A549 (cell line): ENCODE results near the gene TRIM15. TPM values are rescaled to one million over a fixed set of nuclear protein-coding genes. Genes with fewer than 3 reads are reported as not detected.

Source experiments
- ATAC-seq, 2 experiments: fragments of 200-7000 bp in 1 of 2; fragments of >200 bp in 1 of 2; cut with Nextera tagmentation in 1 of 2; cut with Tn5 transposase in 1 of 2; 3 replicates each; pipeline versions ENCODE4 v1.8.0 to v1.9.1; 2018 to 2020; ENCODE audit warnings: mild to moderate bottlenecking in 1 of 2, moderate library complexity in 1 of 2
- CTCF ChIA-PET: fragments of 300-600 bp; sonication (Branson Sonifier 250); formaldehyde crosslinking; extraction: SDS; loops from one replicate; lab custom pipeline; 2021; ENCODE audit warnings: antibody characterized with exemption, inconsistent platforms; lab: Yijun Ruan, JAX
- POLR2A ChIA-PET: fragments of 350-600 bp; formaldehyde crosslinking; extraction: SDS; loops from one replicate; lab custom pipeline; 2021; ENCODE audit warnings: antibody characterized with exemption, inconsistent platforms; lab: Yijun Ruan, JAX
- DNase-seq, 2 experiments: peaks; one replicate each; pipeline versions ENCODE4 v3.0.0 to v3.0.0-alpha.2; 2011 to 2016; ENCODE audit warnings: low read depth in 1 of 2, low spot score in 1 of 2
- FAIRE-seq: peaks from 2 replicates; lab custom pipeline; 2011; peaks lifted over from hg19 to GRCh38; lab: Jason Lieb, UNC
- H3K27ac ChIP-seq, 2 experiments: fragments of >200 bp; sonication (Bioruptor Twin); formaldehyde crosslinking; 3 replicates each; pipeline ENCODE4 v1.5.1; 2016 to 2017
- H3K4me1 ChIP-seq: fragments of >200 bp; sonication (Bioruptor Twin); formaldehyde crosslinking; 3 replicates; pipeline ENCODE4 v1.6.1; 2016
- H3K4me2 ChIP-seq: fragments of >200 bp; sonication (Bioruptor Twin); formaldehyde crosslinking; 3 replicates; pipeline ENCODE4 v1.6.1; 2016
- H3K4me3 ChIP-seq: fragments of >200 bp; sonication (Bioruptor Twin); formaldehyde crosslinking; 3 replicates; pipeline ENCODE4 v1.5.1; 2016
- H3K9me3 ChIP-seq: fragments of >200 bp; sonication (Bioruptor Twin); formaldehyde crosslinking; 3 replicates; pipeline ENCODE4 v1.6.1; 2016
- BHLHE40 ChIP-seq: IDR thresholded peaks from 2 replicates; pipeline ENCODE4 v1.6.1; 2012; ENCODE audit warnings: low read depth, low read length, inconsistent platforms
- CHD4 ChIP-seq: fragments of 200-600 bp; sonication (generic); IDR thresholded peaks from 2 replicates; pipeline ENCODE4 v1.6.1; 2016; ENCODE audit warnings: antibody characterized with exemption, mild to moderate bottlenecking, borderline replicate concordance
- EHF ChIP-seq: fragments of 250-450 bp; sonication (Bioruptor Pico); IDR thresholded peaks from 2 replicates; pipeline ENCODE4 v1.5.0; 2020; ENCODE audit warnings: mild to moderate bottlenecking
- EP300 ChIP-seq, 2 experiments: fragments of >200 bp; sonication (Bioruptor Twin); formaldehyde crosslinking; IDR thresholded peaks; 2 replicates in 1 of 2; 3 replicates in 1 of 2; pipeline ENCODE4 v1.6.1; 2016 to 2017
- HDAC2 ChIP-seq: fragments of 200-600 bp; sonication (generic); IDR thresholded peaks from 2 replicates; pipeline ENCODE4 v1.6.1; 2016
- HOXA7 ChIP-seq: fragments of 250-450 bp; sonication (Bioruptor Pico); IDR thresholded peaks from 2 replicates; pipeline ENCODE4 v1.5.0; 2020; ENCODE audit warnings: mild to moderate bottlenecking, moderate library complexity
- JUN ChIP-seq, 2 experiments: fragments of >200 bp; sonication (Bioruptor Twin); formaldehyde crosslinking; IDR thresholded peaks; 2 replicates in 1 of 2; 3 replicates in 1 of 2; pipeline ENCODE4 v1.6.1; 2016 to 2017
- KDM1A ChIP-seq: fragments of 200-600 bp; sonication (generic); IDR thresholded peaks from 2 replicates; pipeline ENCODE4 v1.6.1; 2016; ENCODE audit warnings: low read depth, mild to moderate bottlenecking
- MAZ ChIP-seq: fragments of 150-350 bp; IDR thresholded peaks from 2 replicates; pipeline ENCODE4 v1.6.1; 2014; ENCODE audit warnings: antibody characterized with exemption, low read depth, low read length, borderline replicate concordance
- MYC ChIP-seq: IDR thresholded peaks from 2 replicates; pipeline ENCODE4 v1.6.1; 2012; ENCODE audit warnings: mild to moderate bottlenecking, inconsistent platforms, low read length, improper control_type of control experiment, borderline replicate concordance
- NFE2L2 ChIP-seq: fragments of 150-350 bp; conservative IDR thresholded peaks from 2 replicates; pipeline ENCODE4 v1.6.1; 2014; ENCODE audit warnings: low read length
- PHF8 ChIP-seq: fragments of 200-600 bp; sonication (generic); IDR thresholded peaks from 2 replicates; pipeline ENCODE4 v1.6.1; 2016; ENCODE audit warnings: low read depth, mild to moderate bottlenecking, antibody characterized with exemption, moderate library complexity, borderline replicate concordance
- POLR2A ChIP-seq: IDR thresholded peaks from 2 replicates; pipeline ENCODE4 v1.6.1; 2012; ENCODE audit warnings: mild to moderate bottlenecking, low read length
- RAD21 ChIP-seq, 2 experiments: fragments of >200 bp in 1 of 2; sonication (Bioruptor Twin) in 1 of 2; formaldehyde crosslinking in 1 of 2; IDR thresholded peaks in 1 of 2; conservative IDR thresholded peaks in 1 of 2; 2 replicates in 1 of 2; 3 replicates in 1 of 2; pipeline ENCODE4 v1.6.1; 2012 to 2018; ENCODE audit warnings: inconsistent platforms in 1 of 2
- SMC3 ChIP-seq: fragments of >200 bp; sonication (Bioruptor Twin); formaldehyde crosslinking; IDR thresholded peaks from 3 replicates; pipeline ENCODE4 v1.6.1; 2018; ENCODE audit warnings: inconsistent platforms
- SREBF2 ChIP-seq: fragments of 450-650 bp; IDR thresholded peaks from 2 replicates; pipeline ENCODE4 v1.6.1; 2014; ENCODE audit warnings: mild to moderate bottlenecking, moderate library complexity
- TP53 ChIP-seq: fragments of 250-450 bp; sonication (Bioruptor Pico); IDR thresholded peaks from 2 replicates; pipeline ENCODE4 v1.5.0; 2021; ENCODE audit warnings: mild to moderate bottlenecking, moderate library complexity
- ZC3H11A ChIP-seq: fragments of 450-650 bp; IDR thresholded peaks from 2 replicates; pipeline ENCODE4 v1.6.1; 2014; ENCODE audit warnings: antibody characterized with exemption, mild to moderate bottlenecking
- ZFP36 ChIP-seq: fragments of 450-650 bp; IDR thresholded peaks from 2 replicates; pipeline ENCODE4 v1.6.1; 2014; ENCODE audit warnings: borderline replicate concordance; ENCODE audit not compliant: partially characterized antibody
- ZSCAN20 ChIP-seq: fragments of 250-450 bp; sonication (Bioruptor Pico); IDR thresholded peaks from 2 replicates; pipeline ENCODE4 v1.8.0; 2022; ENCODE audit warnings: mild to moderate bottlenecking, moderate library complexity
- WGBS: methylation state at CpG from one replicate; pipeline ENCODE4 v1.1.6; 2017; ENCODE audit errors: missing lambda C conversion rate; 5-methylcytosine and 5-hydroxymethylcytosine counted together
- polyA plus RNA-seq, 4 experiments: library from polyadenylated mRNA; depleted of rRNA in 3 of 4; stranded (reverse); fragments of >200 nt; fragmentation: RNase III in 1 of 4; extraction: RNeasy Plus Mini Kit Qiagen cat#74134 plus additional on column Dnase treatment in 1 of 4; gene quantifications; 2 replicates in 3 of 4; 3 replicates in 1 of 4; pipeline ENCODE4 v1.2.3, GENCODE V29; 2011 to 2017
- TF ChIP-seq, protein P1 (sequence below): fragments of 250-450 bp; sonication (Bioruptor Pico); IDR thresholded peaks from 2 replicates; pipeline ENCODE4 v1.5.0; 2021; ENCODE audit warnings: mild to moderate bottlenecking, moderate library complexity, borderline replicate concordance
- TF ChIP-seq, protein P2 (sequence below): fragments of 450-650 bp; IDR thresholded peaks from 2 replicates; pipeline ENCODE4 v1.6.1; 2014; ENCODE audit warnings: antibody characterized with exemption

TRIM15 gene
- polyA plus RNA-seq, 2 of the 4 experiments (the other 2 are of a cell fraction): 0.09 to 0.37 TPM

DNA sequence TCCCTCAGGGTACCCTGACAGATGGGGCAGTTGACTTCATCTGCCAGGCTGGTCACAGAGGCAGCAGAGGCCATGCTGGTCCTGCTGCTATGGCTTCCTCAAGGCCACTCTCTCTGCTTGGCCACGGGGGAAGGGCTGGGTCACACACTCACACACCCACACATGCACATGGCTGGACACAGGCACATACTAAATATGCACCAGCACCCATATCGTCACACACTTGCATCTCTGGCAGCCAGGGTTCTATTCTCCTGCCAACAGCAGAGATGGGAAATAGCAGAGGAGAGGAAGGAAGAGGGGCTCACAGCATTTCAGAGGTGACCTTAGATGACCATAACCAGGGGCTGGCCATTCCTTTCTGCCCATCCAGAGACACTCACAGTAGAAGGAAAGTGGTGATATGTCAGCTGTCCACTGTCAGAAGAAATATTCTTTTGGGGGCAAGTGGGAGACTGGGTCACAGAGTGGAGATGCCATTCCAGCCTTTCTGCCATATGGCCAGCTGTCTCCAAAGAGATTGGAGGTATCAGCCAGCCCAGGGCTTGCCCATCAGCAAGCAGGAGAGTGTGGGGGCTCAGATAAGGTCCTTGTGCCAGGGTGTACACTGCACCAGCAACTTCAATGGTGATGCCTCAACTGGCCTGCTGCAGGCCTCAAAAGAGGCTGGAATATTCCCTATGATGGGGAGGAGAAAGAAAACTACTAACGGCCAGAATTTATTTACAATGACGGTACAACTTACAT, 2.4 kb upstream of the TRIM15 start, which contains the start of gene TRIM10 (continued):
- TF ChIP-seq SMC3: no peak

DNA sequence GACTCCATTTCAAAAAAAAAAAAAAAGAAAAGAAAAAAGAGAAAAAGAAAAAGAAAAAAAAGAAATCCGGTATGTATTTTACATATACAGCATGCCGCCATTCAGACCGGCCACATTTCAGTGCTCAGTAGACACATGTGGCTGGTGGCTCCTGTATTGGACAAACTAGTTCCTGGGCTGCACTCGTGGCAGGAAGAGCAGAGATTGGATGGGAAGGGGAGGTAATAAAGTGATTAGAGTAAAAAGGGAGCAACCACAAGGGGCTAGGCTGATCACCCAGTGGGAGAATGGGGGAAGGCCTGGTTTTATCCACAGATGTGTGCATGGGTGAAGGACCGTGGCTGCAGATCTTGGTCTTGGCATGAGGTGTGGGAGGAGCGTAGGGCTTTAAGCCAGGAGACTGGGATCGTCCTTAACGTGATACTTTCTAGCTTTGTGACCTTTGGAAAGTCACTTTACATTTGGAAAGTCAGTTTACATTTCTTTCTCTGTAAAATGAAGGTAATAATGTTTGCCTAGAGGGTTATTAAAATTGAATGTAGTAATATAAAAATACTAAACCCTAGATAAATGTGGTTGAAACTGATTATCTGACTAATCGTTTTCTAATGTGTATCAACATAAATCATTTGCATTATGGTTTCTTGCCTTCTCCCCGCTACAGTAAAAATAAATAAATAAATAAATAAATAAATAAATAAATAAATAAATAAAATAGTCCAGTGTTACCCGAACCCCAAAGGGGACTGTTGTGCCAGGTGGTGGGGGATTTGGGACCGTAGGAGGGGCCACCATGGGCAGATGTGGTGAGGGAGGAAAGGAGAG, 869 bp upstream of the TRIM15 start:
- Histone ChIP-seq H3K27ac (peak overlapping the region in 1 of 2 experiments; percentile 52; a peak in 1 of 6 replicates), H3K9me3 (no peaks in the 10 kb centered on the region), H3K4me3 (peak overlapping the region; percentile 33), H3K4me1 (0 out of 3 replicates have a peak, but pooled peaks cover 3% of the 10 kb centered on the region), H3K4me2 (peak overlapping the region; percentile 70)
- ChIA-PET CTCF (interaction anchor here (0.6 kb wide), 1 partner anchor 11 kb away, joined by 3 read pairs; no protein-coding TSS in a partner anchor), POLR2A (no interaction called here)
- WGBS: 55% methylated on average over 12 of the region's 12 CpGs
- DNase-seq (no peak), FAIRE-seq (no peak), ATAC-seq (no peak)
- TF ChIP-seq HDAC2 (no peak), RAD21 (conservative IDR thresholded peaks at IDR 0.05 in 1 of 2, IDR thresholded peaks at IDR 0.05 in 1 of 2) (no peak), MAZ (no peak), ZFP36 (no peak), PHF8 (no peak), ZC3H11A (peak; percentile 66), HOXA7 (CRISPR knock-in tag) (no peak)
- TF ChIP-seq, protein P1, sequence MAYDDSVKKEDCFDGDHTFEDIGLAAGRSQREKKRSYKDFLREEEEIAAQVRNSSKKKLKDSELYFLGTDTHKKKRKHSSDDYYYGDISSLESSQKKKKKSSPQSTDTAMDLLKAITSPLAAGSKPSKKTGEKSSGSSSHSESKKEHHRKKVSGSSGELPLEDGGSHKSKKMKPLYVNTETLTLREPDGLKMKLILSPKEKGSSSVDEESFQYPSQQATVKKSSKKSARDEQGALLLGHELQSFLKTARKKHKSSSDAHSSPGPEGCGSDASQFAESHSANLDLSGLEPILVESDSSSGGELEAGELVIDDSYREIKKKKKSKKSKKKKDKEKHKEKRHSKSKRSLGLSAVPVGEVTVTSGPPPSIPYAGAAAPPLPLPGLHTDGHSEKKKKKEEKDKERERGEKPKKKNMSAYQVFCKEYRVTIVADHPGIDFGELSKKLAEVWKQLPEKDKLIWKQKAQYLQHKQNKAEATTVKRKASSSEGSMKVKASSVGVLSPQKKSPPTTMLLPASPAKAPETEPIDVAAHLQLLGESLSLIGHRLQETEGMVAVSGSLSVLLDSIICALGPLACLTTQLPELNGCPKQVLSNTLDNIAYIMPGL: no peak

DNA sequence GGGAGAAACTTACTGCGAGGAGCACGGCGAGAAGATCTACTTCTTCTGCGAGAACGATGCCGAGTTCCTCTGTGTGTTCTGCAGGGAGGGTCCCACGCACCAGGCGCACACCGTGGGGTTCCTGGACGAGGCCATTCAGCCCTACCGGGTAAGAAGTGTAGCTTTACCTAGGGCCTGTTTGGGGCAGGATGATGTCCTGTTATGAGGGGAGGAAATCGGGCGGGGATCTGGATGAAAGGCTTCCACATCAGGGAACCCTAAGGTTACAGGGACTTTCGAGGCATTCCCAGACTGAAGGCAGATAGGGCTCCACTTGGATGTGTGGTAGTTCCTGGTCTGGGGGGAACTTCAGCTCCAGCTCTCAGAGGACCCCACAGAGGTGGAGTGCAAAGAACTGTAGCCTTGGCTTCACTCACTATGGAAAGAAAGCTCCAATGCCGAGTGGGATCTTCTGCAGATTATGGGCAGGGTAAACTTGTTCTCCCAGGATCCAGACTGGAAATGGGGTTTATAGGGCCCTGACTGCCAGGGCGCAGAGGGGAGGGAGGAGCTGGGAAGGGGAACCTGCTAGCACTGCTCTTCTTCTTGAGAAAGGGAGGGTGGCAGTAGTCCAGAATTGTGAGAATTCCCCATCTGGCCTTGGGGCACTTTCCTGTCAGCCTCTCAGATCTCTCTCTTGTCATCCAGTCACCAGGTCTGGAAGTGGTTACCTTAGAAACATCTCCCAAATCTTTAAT, 740 bp downstream of the TRIM15 start:
- Histone ChIP-seq H3K4me2 (no peak overlapping the region), H3K9me3 (no peaks in the 10 kb centered on the region), H3K27ac (no peak overlapping the region), H3K4me1 (0 out of 3 replicates have a peak, but pooled peaks cover 3% of the 10 kb centered on the region), H3K4me3 (no peak overlapping the region)
- WGBS: 84% methylated on average over 7 of the region's 16 CpGs
- FAIRE-seq: no peak
- CTCF ChIA-PET: interaction anchor here (2.0 kb wide), 1 partner anchor 33 kb away, joined by 9 read pairs; no protein-coding TSS in a partner anchor
- ATAC-seq: no peak; a peak in 1 of 6 replicates
- no peak for DNase-seq
- TF ChIP-seq EP300 (IDR thresholded peaks at IDR 0.05): no peak
- no peak for TF ChIP-seq ZSCAN20
- no peak for TF ChIP-seq MYC
- no peak for TF ChIP-seq TP53 (CRISPR knock-in tag)
- TF ChIP-seq SREBF2: no peak
- TF ChIP-seq, protein P2, sequence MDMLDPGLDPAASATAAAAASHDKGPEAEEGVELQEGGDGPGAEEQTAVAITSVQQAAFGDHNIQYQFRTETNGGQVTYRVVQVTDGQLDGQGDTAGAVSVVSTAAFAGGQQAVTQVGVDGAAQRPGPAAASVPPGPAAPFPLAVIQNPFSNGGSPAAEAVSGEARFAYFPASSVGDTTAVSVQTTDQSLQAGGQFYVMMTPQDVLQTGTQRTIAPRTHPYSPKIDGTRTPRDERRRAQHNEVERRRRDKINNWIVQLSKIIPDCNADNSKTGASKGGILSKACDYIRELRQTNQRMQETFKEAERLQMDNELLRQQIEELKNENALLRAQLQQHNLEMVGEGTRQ: no peak
- TF ChIP-seq RAD21 (conservative IDR thresholded peaks at IDR 0.05 in 1 of 2, IDR thresholded peaks at IDR 0.05 in 1 of 2): no peak
- TF ChIP-seq JUN (IDR thresholded peaks at IDR 0.05): no peak
- no peak for TF ChIP-seq KDM1A
- no peak for TF ChIP-seq POLR2A
- no peak for TF ChIP-seq SMC3
- TF ChIP-seq EHF (CRISPR knock-in tag): no peak
- no peak for TF ChIP-seq ZC3H11A
- TF ChIP-seq CHD4: no peak
- TF ChIP-seq MAZ: no peak
- no peak for TF ChIP-seq NFE2L2
- no peak for TF ChIP-seq BHLHE40
- TF ChIP-seq HOXA7 (CRISPR knock-in tag): no peak
- POLR2A ChIA-PET: no interaction called here
